GM19455 (cell line): Measurements from ENCODE around the gene TAGLN.

ENCODE experiments used
- ATAC-seq: cut with Tn5 transposase; IDR thresholded peaks from one replicate; pipeline ENCODE4 v1.9.1; 2021; ENCODE audit not compliant: unreplicated experiment

Gene TAGLN

GRCh38 chr11:117212697-117213355 is 13.7 kb downstream of the TAGLN start:
- ATAC-seq = no peak

GRCh38 chr11:117214404-117215110 is 15.4 kb downstream of the TAGLN start:
- ATAC-seq = no peak

DNA sequence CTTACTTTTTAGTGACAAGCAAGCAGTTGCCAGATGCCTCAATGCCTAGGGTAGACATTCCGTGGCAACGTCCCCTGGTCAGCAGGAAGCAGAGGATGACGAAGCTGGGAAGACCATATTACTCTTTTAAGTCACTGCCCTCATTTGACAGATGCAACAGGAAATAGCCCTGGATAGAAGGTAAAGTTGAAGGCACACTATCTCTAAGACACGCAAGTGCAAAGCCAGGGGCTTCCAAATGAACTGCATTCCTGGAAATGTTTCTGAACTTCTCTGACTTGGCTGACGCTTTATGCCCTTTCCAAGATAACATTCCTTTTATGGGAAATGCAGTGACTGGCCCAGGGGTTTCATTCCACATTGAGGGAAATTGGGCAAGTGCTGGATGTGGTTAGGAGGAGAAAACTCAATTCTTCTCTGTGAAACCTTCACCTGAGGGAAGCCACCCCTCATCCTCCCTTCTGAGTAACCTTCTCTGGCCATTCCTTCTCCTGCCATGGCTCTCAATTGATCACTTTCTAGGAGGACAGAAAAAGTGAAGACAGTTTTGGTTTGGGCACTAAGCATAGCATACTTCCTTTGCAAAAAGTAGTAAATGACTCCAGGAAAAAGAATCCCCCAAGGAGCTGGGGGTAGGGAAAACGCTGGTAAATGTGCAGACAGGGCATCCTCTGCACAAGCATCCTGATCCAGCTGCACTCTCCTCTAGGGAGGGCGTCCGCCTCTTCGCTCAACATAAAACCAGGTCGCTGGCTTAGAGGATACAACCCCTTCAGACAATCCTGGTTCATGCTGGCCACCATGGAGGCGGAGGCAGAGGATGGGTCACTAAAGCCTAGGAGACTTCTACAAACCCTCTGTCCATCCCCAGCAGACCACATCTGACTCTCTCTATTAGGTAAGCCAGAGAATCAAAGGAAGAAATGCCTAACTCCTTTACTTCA is 18.2 kb downstream of the TAGLN start:
- ATAC-seq = no peak

- no peak for ATAC-seq
These were observed 19.2 kb downstream of the TAGLN start for GRCh38 chr11:117218133-117218915.

- no peak for ATAC-seq
These were observed 19.8 kb downstream of the TAGLN start for GRCh38 chr11:117219001-117219400.

- no peak for ATAC-seq
These were observed 20.3 kb downstream of the TAGLN start for GRCh38 chr11:117219455-117219854.

- ATAC-seq = no peak
These were observed 20.8 kb downstream of the TAGLN start for GRCh38 chr11:117219995-117220394.

DNA sequence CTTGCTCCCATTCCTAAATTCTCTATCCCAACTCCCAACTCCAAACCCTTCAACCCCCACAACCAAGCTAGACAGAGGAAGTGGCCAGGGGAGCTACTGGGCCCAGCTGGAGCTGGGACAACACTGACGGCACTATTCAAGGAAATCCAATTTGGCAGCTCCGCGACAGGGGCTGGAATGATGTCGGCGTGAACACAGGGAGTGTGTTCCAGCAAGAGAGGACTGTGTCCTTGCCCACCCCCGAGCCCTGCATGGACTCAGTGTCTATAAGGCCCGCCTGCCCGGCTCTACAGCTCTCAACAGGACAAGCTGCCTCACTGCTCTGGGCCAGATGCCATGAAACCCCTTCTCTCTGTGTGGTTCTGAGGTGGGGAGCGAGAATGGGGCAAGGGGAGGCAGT is 21.4 kb downstream of the TAGLN start:
- ATAC-seq = no peak

- no peak for ATAC-seq
These were observed 22.0 kb downstream of the TAGLN start for GRCh38 chr11:117220999-117221774.

- no peak for ATAC-seq
These were observed 22.8 kb downstream of the TAGLN start for GRCh38 chr11:117221775-117222517.

GRCh38 chr11:117222991-117223740 is 24.0 kb downstream of the TAGLN start:
- ATAC-seq = no peak

GRCh38 chr11:117223741-117224689 is 24.8 kb downstream of the TAGLN start:
- ATAC-seq = no peak

DNA sequence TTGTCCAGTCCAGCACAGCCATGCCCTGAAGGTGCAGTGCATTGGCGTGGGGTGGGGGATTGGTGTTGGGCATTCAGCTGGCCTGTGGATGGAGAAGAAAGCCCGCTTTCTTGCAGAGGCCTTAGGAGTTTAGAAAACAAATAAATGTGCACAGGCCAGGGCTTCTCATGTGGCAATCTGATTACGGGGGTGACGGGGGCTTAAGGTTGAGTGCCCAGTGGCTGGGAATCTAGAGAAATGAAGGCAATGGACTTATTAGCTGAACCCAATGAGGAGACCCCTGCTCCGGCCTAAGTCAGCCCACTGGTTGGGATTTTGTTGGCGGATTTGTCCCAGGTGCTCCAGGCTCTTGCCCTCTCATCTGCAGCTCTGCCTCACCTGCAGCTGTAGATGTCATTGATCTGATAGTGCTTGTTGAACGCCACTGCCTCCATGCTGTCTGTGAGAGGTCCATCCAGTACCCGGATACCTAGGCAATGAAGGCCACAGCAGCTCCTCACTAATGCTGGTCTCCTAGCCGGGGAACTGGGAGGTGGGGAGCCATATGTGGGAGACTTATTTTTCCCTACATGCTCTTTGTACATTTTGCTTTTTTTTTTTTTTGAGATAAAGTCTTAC is 26.5 kb downstream of the TAGLN start:
- ATAC-seq = no peak

DNA sequence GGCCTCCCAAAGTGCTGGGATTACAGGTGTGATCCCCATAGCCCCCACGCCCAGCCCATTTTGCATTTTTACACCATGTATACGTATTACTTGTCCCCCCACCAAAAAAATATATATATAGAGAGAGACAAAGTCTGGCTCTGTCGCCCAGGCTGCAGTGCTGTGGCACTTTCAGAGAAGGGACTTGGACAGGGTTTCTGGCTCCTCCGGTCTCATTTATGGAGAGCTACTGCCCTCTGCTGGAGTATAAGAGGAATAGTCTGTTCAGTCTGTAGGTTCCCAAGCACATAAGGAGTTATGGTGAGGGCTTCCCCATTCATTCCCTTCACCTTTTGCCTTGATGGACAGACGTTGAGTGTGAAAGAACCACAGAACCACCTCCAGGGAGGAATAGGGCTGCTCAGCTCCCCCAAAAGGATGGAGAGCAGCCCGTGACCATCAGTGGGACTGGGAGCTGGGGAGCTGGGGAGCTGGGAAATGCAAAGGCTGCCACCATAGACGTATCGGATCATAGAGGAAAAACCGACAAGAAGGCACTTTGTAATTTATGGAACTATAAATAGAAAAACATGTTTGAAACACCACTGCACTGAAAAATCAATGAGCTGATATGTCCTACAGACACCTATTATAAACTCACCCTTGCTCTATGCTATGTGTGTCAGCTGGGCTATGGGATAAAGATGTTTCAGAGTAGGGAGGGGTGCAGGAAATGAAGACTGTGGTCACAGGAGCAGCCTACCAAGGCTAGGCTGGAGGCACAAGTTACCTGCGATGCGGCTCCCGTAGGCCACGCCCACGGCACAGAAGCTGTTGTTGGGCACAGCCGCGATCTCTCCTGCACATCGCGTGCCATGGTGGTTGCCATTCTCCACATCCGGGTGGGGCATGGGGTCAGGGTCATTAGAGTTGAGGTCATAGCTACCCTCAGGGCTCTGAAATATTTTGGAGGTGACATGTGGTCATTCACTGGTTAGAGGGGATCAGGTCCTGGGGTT is 27.5 kb downstream of the TAGLN start:
- no peak for ATAC-seq

DNA sequence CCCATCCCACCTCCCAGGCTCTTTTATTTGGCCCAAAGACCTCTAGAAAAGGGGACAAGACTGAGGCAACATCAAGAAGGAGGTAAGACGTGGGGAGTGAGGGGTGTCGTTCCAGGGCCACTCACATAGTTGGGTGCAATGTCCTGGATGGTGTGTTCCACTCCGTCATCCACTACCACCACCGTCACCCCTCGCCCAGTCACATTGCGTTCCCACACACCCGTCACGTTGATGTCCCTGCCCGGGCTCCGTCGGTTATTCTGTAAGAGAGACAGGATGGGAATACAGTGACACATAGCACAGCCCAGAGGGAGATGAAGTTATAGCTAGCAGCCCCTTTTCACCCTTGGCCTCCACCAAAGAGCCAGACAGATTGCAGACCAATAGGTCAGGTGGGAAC is 28.9 kb downstream of the TAGLN start:
- no peak for ATAC-seq

GRCh38 chr11:117229411-117229810 is 30.2 kb downstream of the TAGLN start:
- no peak for ATAC-seq
